Astrocyte (in vitro differentiated cells and primary cell): ENCODE results near the gene CDX1. TPM values are rescaled to one million over a fixed set of nuclear protein-coding genes. Genes with fewer than 3 reads are reported as not detected.

Experiments
- DNase-seq: peaks from one replicate; pipeline ENCODE4 v3.0.0-alpha.2; 2010; ENCODE audit warnings: low read depth
- FAIRE-seq: peaks from 2 replicates; lab custom pipeline; 2011; peaks lifted over from hg19 to GRCh38; lab: Jason Lieb, UNC
- H2AFZ ChIP-seq: 2 replicates; pipeline ENCODE4 v1.6.0; 2012; ENCODE audit warnings: low read depth, low read length, inconsistent platforms
- H3K27ac ChIP-seq: 2 replicates; pipeline ENCODE4 v1.5.1; 2011; ENCODE audit warnings: low read depth, low read length, inconsistent platforms
- H3K27me3 ChIP-seq: 2 replicates; pipeline ENCODE4 v1.6.0; 2011; ENCODE audit warnings: low read length, inconsistent platforms; ENCODE audit not compliant: insufficient read depth
- H3K36me3 ChIP-seq: 2 replicates; pipeline ENCODE4 v1.5.1; 2011; ENCODE audit warnings: low read length, inconsistent platforms; ENCODE audit not compliant: insufficient read depth
- H3K4me1 ChIP-seq: 2 replicates; pipeline ENCODE4 v1.5.1; 2011; ENCODE audit warnings: low read length, inconsistent platforms; ENCODE audit not compliant: insufficient read depth
- H3K4me2 ChIP-seq: 2 replicates; pipeline ENCODE4 v1.6.0; 2012; ENCODE audit warnings: low read length, inconsistent platforms
- H3K4me3 ChIP-seq: 2 replicates; pipeline ENCODE4 v1.5.1; 2011; ENCODE audit warnings: low read depth, mild to moderate bottlenecking, low read length, inconsistent platforms; ENCODE audit not compliant: insufficient read depth
- H3K79me2 ChIP-seq: 2 replicates; pipeline ENCODE4 v1.6.0; 2012; ENCODE audit warnings: mild to moderate bottlenecking, low read length, inconsistent platforms; ENCODE audit not compliant: insufficient read depth
- H3K9ac ChIP-seq: 2 replicates; pipeline ENCODE4 v1.6.0; 2012; ENCODE audit warnings: mild to moderate bottlenecking, low read length, inconsistent platforms
- H3K9me3 ChIP-seq: 2 replicates; pipeline ENCODE4 v1.5.1; 2012; ENCODE audit warnings: low read depth, mild to moderate bottlenecking, low read length, inconsistent platforms; ENCODE audit not compliant: insufficient read depth
- H4K20me1 ChIP-seq: 2 replicates; pipeline ENCODE4 v1.6.0; 2012; ENCODE audit warnings: low read length, inconsistent platforms; ENCODE audit not compliant: insufficient read depth
- H3K27ac Mint-ChIP-seq: one replicate; pipeline ENCODE4 v1.8.0; 2021; ENCODE audit warnings: mild to moderate bottlenecking, mixed read lengths; ENCODE audit not compliant: unreplicated experiment
- H3K27me3 Mint-ChIP-seq: one replicate; pipeline ENCODE4 v1.8.0; 2021; ENCODE audit warnings: low read depth, mixed read lengths; ENCODE audit not compliant: unreplicated experiment
- H3K36me3 Mint-ChIP-seq: one replicate; pipeline ENCODE4 v1.8.0; 2021; ENCODE audit warnings: low read depth, mixed read lengths; ENCODE audit not compliant: unreplicated experiment
- H3K4me1 Mint-ChIP-seq: one replicate; pipeline ENCODE4 v1.8.0; 2021; ENCODE audit warnings: low read depth, mixed read lengths; ENCODE audit not compliant: unreplicated experiment
- H3K4me3 Mint-ChIP-seq: one replicate; pipeline ENCODE4 v1.8.0; 2021; ENCODE audit warnings: mild to moderate bottlenecking, moderate library complexity, mixed read lengths; ENCODE audit not compliant: unreplicated experiment
- H3K9me3 Mint-ChIP-seq: one replicate; pipeline ENCODE4 v1.8.0; 2021; ENCODE audit warnings: mild to moderate bottlenecking, mixed read lengths; ENCODE audit not compliant: unreplicated experiment
- CTCF ChIP-seq: IDR thresholded peaks from 2 replicates; pipeline ENCODE4 v1.5.1; 2011; ENCODE audit warnings: low read depth, mild to moderate bottlenecking, inconsistent platforms, low read length, moderate library complexity; ENCODE audit not compliant: insufficient read depth
- EZH2 ChIP-seq: IDR thresholded peaks from 2 replicates; pipeline ENCODE4 v1.6.1; 2012; ENCODE audit warnings: mild to moderate bottlenecking, low read length, inconsistent platforms; ENCODE audit not compliant: insufficient read depth
- total RNA-seq: library from RNA; stranded (reverse); gene quantifications from 2 replicates; pipeline ENCODE4 v1.2.1, GENCODE V29; 2021

The CDX1 gene
- total RNA-seq, 1 donor from 2014 or later, result not detected

- no peaks in the 10 kb centered on the region for H4K20me1 ChIP-seq
- TF ChIP-seq EZH2 (no peak), CTCF (no peak)
- DNase-seq (peak; percentile 56), FAIRE-seq (no peak)
- peaks cover 42% of the 10 kb centered on the region for H3K4me1 ChIP-seq
- H3K27ac Mint-ChIP-seq, result peak overlapping the region; percentile 47
- H3K79me2 ChIP-seq, result peaks cover 9% of the 10 kb centered on the region
- peak overlapping the region; percentile 76 for H3K27ac ChIP-seq
- H3K27me3 ChIP-seq, result no peaks in the 10 kb centered on the region
- no peaks in the 10 kb centered on the region for H3K9me3 Mint-ChIP-seq
- H3K36me3 Mint-ChIP-seq, result no peaks in the 10 kb centered on the region
- H3K36me3 ChIP-seq, result no peaks in the 10 kb centered on the region
- H3K4me3 ChIP-seq, result no peak overlapping the region
- H3K4me3 Mint-ChIP-seq, result no peak overlapping the region
- H3K9ac ChIP-seq, result peak overlapping the region; percentile 68
- H3K9me3 ChIP-seq, result no peaks in the 10 kb centered on the region
- H3K4me1 Mint-ChIP-seq, result peaks cover 28% of the 10 kb centered on the region
- H2AFZ ChIP-seq, result peak overlapping the region; percentile 42
- H3K4me2 ChIP-seq, result peak overlapping the region; percentile 40
- H3K27me3 Mint-ChIP-seq, result no peaks in the 10 kb centered on the region
Measured at GRCh38 chr5:150159741-150160179, 6.8 kb upstream of the CDX1 start.

GRCh38 chr5:150160448-150161081 is 6.0 kb upstream of the CDX1 start:
- DNase-seq, result no peak
- Histone ChIP-seq H3K36me3 (no peaks in the 10 kb centered on the region), H3K79me2 (peaks cover under 1% of the 10 kb centered on the region), H3K4me2 (peak overlapping the region; percentile 40), H3K9me3 (no peaks in the 10 kb centered on the region), H3K27me3 (no peaks in the 10 kb centered on the region), H3K4me3 (no peak overlapping the region), H4K20me1 (no peaks in the 10 kb centered on the region), H2AFZ (peak overlapping the region; percentile 42), H3K27ac (peak overlapping the region; percentile 76), H3K9ac (peak overlapping the region; percentile 68), H3K4me1 (peaks cover 34% of the 10 kb centered on the region)
- no peak overlapping the region for H3K4me3 Mint-ChIP-seq
- no peaks in the 10 kb centered on the region for H3K9me3 Mint-ChIP-seq
- peaks cover 8% of the 10 kb centered on the region for H3K27me3 Mint-ChIP-seq
- no peaks in the 10 kb centered on the region for H3K36me3 Mint-ChIP-seq
- FAIRE-seq, result no peak
- TF ChIP-seq EZH2, result no peak
- no peak for TF ChIP-seq CTCF
- peaks cover 25% of the 10 kb centered on the region for H3K4me1 Mint-ChIP-seq
- no peak overlapping the region for H3K27ac Mint-ChIP-seq
